Epithelial cell of proximal tubule (primary cell): ENCODE results near the gene CEP128. TPM values are rescaled to one million over a fixed set of nuclear protein-coding genes. Genes with fewer than 3 reads are reported as not detected.

Source experiments
- DNase-seq: peaks from one replicate; pipeline ENCODE4 v3.0.0-alpha.2; 2011; ENCODE audit warnings: low read depth
- H3K4me3 ChIP-seq: 2 replicates; pipeline ENCODE4 v1.5.1; 2011; ENCODE audit warnings: low read depth, mild to moderate bottlenecking, low read length
- CTCF ChIP-seq: conservative IDR thresholded peaks from 2 replicates; pipeline ENCODE4 v1.5.1; 2012; ENCODE audit warnings: low read depth, mild to moderate bottlenecking, low read length
- total RNA-seq: library from RNA; depleted of rRNA; stranded (reverse); fragments of >200 nt; gene quantifications from 2 replicates; pipeline ENCODE4 v1.2.3, GENCODE V29; 2015

CEP128 gene
- total RNA-seq, 1 donor from 2014 or later = 5.2 TPM

- H3K4me3 ChIP-seq = no peak overlapping the region
- no peak for TF ChIP-seq CTCF
- DNase-seq = no peak
Observed at GRCh38 chr14:80787876-80788275, 153.7 kb downstream of the CEP128 start.

- DNase-seq = no peak
- peak; percentile 21 for TF ChIP-seq CTCF
- no peak overlapping the region for H3K4me3 ChIP-seq
Observed at GRCh38 chr14:80784820-80785219, 156.7 kb downstream of the CEP128 start.

GRCh38 chr14:80781972-80782367, 159.6 kb downstream of the CEP128 start:
- H3K4me3 ChIP-seq = no peak overlapping the region
- TF ChIP-seq CTCF = no peak
- DNase-seq = peak; percentile 44

DNA sequence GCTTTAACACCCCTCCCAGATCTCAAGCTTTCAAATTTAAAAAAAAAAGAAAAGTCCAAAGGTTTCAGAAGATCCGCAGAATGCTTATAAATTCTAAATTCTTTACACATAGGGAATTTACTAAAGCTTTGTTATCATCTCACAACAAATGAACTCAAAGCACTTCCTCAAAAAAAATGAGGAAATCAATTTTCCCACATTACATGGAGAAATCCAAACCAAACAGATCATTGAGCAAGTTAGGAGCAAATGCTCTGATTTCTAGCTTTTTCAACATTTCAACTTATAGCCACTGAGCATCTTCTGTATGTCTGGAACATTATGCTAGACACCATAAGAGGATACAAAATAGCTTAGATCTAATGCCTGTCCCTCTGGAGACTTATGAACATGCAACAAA, 161.0 kb downstream of the CEP128 start:
- DNase-seq = no peak

DNA sequence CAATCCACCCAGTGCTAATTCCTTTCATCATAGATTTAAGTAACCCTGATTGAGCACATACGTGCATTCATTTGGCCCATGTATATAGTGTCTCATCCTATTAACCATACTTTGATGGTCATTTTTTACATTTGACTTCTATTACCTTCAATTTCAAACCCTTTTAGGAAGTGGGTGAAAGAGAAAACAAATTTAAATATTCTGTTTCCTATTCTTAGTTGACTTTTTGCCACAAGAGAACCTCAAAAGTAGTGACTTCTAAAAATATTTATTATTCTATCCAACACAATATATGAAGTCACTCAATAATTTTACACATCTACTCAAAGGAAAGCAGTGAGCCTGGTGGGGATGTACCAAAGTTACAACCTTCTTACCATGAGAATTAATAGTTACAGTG, 164.9 kb downstream of the CEP128 start:
- TF ChIP-seq CTCF = no peak
- DNase-seq = no peak
- no peak overlapping the region for H3K4me3 ChIP-seq

More for the DNA sequence above, 161.0 kb downstream of the CEP128 start:
- TF ChIP-seq CTCF = no peak
- no peak overlapping the region for H3K4me3 ChIP-seq

DNA sequence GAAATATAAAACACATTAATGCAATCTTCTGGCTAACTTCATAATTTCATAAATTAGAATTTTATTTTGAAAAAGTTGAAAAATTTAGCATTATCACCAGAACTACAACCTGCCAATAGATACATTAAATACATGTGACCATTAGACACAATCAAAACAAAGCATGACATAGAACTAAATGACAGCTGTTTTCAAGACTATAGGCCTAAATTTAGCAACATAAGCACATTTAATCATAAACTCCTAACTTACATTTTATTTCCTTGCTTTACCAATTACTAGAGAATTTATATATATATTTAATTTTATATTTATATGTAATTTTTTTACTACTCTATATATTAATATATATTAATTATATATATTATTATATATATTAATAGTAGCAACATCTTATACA, 165.4 kb downstream of the CEP128 start:
- no peak for DNase-seq
- TF ChIP-seq CTCF = no peak
- no peak overlapping the region for H3K4me3 ChIP-seq

GRCh38 chr14:80772504-80772903, 169.0 kb downstream of the CEP128 start:
- H3K4me3 ChIP-seq = no peak overlapping the region
- no peak for DNase-seq
- no peak for TF ChIP-seq CTCF
